B cell (primary cell): ENCODE results near the gene UBR1.

ENCODE experiments used
- CTCF ChIP-seq: fragments of 200-600 bp; IDR thresholded peaks from one replicate; pipeline ENCODE4 v1.8.0; 2022; ENCODE audit warnings: antibody characterized with exemption, mild to moderate bottlenecking
- EZH2 ChIP-seq: IDR thresholded peaks from 2 replicates; pipeline ENCODE4 v1.6.1; 2012; ENCODE audit warnings: borderline replicate concordance, low read depth, mild to moderate bottlenecking, moderate library complexity, low read length; ENCODE audit not compliant: insufficient read depth, poor library complexity, severe bottlenecking

GRCh38 chr15:43107751-43108150 lies 1.9 kb upstream of the UBR1 start:
- TF ChIP-seq CTCF: no peak
- TF ChIP-seq EZH2: no peak
